ENCODE measurements around the gene FGFR3.

DNA sequence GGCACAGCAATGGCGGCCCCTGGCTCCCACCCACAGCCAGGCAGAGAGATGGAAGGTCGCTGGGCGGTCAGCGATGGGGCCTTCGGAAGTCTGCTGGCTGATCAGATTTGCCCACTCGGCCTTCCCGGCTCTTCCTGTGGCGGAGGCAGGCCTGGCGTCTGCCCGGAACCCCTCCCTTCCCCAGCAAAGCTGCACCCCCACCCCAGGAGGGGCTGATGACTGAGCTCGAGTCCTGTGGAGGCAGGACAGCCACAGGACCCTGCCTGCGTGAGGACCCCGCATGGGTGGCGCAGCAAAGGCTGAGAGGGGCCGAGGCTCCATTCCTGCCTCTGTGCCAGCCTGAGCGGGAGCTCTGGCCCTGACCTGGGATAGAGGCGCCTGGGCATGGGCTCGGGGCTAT lies 37.0 kb upstream of the FGFR3 start:
- TF ChIP-seq CTCF (IDR thresholded peaks at IDR 0.05 in 8 of 11, conservative IDR thresholded peaks at IDR 0.05 in 3 of 11) (no peak), POLR2A (IDR thresholded peaks at IDR 0.05) (no peak)
